Endodermal cell (in vitro differentiated cells): ENCODE data around the gene KLF7. TPM values are rescaled to one million over a fixed set of nuclear protein-coding genes. Genes with fewer than 3 reads are reported as not detected.

Source experiments
- DNase-seq: peaks from one replicate; pipeline ENCODE4 v3.0.0-alpha.2; 2017
- H3K27ac ChIP-seq: 2 replicates; pipeline ENCODE4 v1.5.1; 2013; ENCODE audit warnings: mild to moderate bottlenecking, low read depth, low read length, moderate library complexity
- H3K27me3 ChIP-seq: 2 replicates; pipeline ENCODE4 v1.6.1; 2013; ENCODE audit warnings: mild to moderate bottlenecking, low read length, moderate library complexity; ENCODE audit not compliant: insufficient read depth, control insufficient read depth, poor library complexity, severe bottlenecking
- H3K36me3 ChIP-seq: 2 replicates; pipeline ENCODE4 v1.7.0; 2013; ENCODE audit warnings: mild to moderate bottlenecking, low read length, moderate library complexity; ENCODE audit not compliant: control insufficient read depth, insufficient read depth
- H3K4me1 ChIP-seq: one replicate; pipeline ENCODE4 v1.7.0; 2013; ENCODE audit warnings: low read length; ENCODE audit not compliant: control insufficient read depth, insufficient read depth
- H3K4me3 ChIP-seq: 2 replicates; pipeline ENCODE4 v1.5.1; 2013; ENCODE audit warnings: mild to moderate bottlenecking, low read length, moderate library complexity
- H3K9ac ChIP-seq: 2 replicates; pipeline ENCODE4 v1.6.1; 2013; ENCODE audit warnings: mild to moderate bottlenecking, low read length, moderate library complexity; ENCODE audit not compliant: poor library complexity, severe bottlenecking; ENCODE audit errors: extremely low read depth
- H3K9me3 ChIP-seq: 2 replicates; pipeline ENCODE4 v1.6.1; 2013; ENCODE audit warnings: mild to moderate bottlenecking, low read length, moderate library complexity; ENCODE audit not compliant: control insufficient read depth
- H3K27ac Mint-ChIP-seq: 2 replicates; pipeline ENCODE4 v1.8.0; 2020; ENCODE audit warnings: mixed read lengths
- H3K27me3 Mint-ChIP-seq: 2 replicates; pipeline ENCODE4 v1.8.0; 2021; ENCODE audit warnings: mild to moderate bottlenecking, mixed read lengths; ENCODE audit not compliant: insufficient read depth
- H3K36me3 Mint-ChIP-seq: 2 replicates; pipeline ENCODE4 v1.8.0; 2020; ENCODE audit warnings: low read depth, mixed read lengths
- H3K4me1 Mint-ChIP-seq: 2 replicates; pipeline ENCODE4 v1.8.0; 2020; ENCODE audit warnings: mixed read lengths
- H3K4me3 Mint-ChIP-seq: 2 replicates; pipeline ENCODE4 v1.8.0; 2020; ENCODE audit warnings: mild to moderate bottlenecking, moderate library complexity, mixed read lengths
- H3K9me3 Mint-ChIP-seq: 2 replicates; pipeline ENCODE4 v1.8.0; 2020; ENCODE audit warnings: mild to moderate bottlenecking, mixed read lengths
- WGBS, 2 experiments: methylation state at CpG; one replicate each; pipeline versions ENCODE4 v1.1.5 to v1.1.7; 2013; ENCODE audit warnings: missing lambda C conversion rate in 2 of 2, mixed read lengths in 1 of 2; ENCODE audit not compliant: insufficient coverage in 1 of 2, insufficient read length in 1 of 2; 5-methylcytosine and 5-hydroxymethylcytosine counted together
- total RNA-seq, 2 donors: library from RNA; stranded (reverse); fragmentation: NEBNext Ultra II Directional in 1 of 2; extraction: Animal tissue kit (Norgen Biotek cat#: 25700) in 1 of 2; gene quantifications; 2 replicates in 1 of 2; 3 replicates in 1 of 2; pipeline ENCODE4 v1.2.1, GENCODE V29; 2021
- TF ChIP-seq, protein P1 (sequence below): fragments of 200-600 bp; sonication (generic); conservative IDR thresholded peaks from 2 replicates; pipeline ENCODE4 v1.5.0; 2021; ENCODE audit warnings: antibody characterized with exemption, mild to moderate bottlenecking

KLF7 gene
- total RNA-seq, 2 donors from 2014 or later, result 27.4 to 27.8 TPM

DNA sequence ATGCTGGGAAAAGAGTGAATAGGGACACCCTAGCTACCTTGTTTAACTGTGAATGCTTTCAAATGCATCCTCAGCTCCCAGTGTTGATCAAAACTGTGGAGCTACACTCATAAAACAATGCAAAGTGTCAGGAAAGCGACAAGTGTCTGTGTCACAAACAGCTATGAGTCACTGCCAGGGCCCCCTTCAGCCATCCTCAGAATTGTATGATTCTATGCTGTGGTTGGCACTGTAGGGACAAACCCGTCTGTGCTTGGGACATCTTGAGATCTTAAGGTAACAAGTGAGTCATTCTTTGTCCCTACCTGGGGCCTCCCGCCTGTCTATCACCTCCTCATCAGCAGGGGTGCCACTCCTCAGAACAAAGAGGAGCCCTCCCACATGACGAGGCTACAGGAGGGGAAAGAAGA, 42.4 kb downstream of the KLF7 start:
- Histone ChIP-seq H3K4me3 (no peak overlapping the region), H3K4me1 (peaks cover 22% of the 10 kb centered on the region), H3K9ac (no peak overlapping the region), H3K36me3 (peaks cover 74% of the 10 kb centered on the region), H3K27ac (no peak overlapping the region), H3K9me3 (peaks cover 22% of the 10 kb centered on the region), H3K27me3 (no peaks in the 10 kb centered on the region)
- Mint-ChIP-seq H3K9me3 (peaks cover 16% of the 10 kb centered on the region), H3K36me3 (peaks cover 42% of the 10 kb centered on the region), H3K27me3 (no peaks in the 10 kb centered on the region), H3K27ac (peak overlapping the region; percentile 89), H3K4me1 (peaks cover 53% of the 10 kb centered on the region), H3K4me3 (peak overlapping the region; percentile 8)
- TF ChIP-seq, protein P1, sequence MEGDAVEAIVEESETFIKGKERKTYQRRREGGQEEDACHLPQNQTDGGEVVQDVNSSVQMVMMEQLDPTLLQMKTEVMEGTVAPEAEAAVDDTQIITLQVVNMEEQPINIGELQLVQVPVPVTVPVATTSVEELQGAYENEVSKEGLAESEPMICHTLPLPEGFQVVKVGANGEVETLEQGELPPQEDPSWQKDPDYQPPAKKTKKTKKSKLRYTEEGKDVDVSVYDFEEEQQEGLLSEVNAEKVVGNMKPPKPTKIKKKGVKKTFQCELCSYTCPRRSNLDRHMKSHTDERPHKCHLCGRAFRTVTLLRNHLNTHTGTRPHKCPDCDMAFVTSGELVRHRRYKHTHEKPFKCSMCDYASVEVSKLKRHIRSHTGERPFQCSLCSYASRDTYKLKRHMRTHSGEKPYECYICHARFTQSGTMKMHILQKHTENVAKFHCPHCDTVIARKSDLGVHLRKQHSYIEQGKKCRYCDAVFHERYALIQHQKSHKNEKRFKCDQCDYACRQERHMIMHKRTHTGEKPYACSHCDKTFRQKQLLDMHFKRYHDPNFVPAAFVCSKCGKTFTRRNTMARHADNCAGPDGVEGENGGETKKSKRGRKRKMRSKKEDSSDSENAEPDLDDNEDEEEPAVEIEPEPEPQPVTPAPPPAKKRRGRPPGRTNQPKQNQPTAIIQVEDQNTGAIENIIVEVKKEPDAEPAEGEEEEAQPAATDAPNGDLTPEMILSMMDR, result no peak
- WGBS, 2 experiments, result 26 to 43% methylated on average over 3 to 4 of the region's 4 CpGs
- peak; percentile 95 for DNase-seq

DNA sequence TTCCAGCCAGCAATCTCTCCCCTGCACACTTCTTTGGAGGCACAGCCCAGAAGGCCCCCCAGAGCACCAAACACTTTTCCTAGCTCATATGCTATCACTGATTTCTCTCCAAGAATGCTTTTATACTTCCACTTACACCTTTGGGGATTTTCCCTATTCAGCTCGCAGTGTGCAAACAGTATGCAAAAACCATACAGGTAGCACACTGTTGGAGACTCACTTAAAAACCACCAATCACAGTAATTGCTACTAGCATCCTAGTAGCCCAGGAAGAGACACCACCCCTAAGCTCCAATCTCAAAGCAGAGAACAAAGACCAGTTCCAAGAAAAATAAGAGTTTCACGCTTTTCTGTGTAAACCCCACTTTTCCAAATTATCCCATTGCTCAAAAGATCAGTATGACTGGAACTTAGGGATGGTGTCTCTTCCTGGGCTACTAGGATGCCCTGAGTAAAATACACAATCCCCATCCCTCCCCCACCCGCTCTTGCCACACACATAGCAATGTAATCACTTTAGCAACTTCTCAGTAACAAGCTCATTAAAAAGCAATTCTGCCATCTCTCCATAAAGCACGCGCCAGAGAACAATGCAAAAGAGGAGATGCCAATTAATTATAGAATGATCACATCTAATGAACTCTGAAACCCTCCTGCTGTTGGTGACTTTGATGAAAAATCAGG, 43.0 kb downstream of the KLF7 start:
- Mint-ChIP-seq H3K36me3 (peaks cover 37% of the 10 kb centered on the region), H3K27ac (peak overlapping the region; percentile 89), H3K9me3 (peaks cover 10% of the 10 kb centered on the region), H3K4me1 (peaks cover 56% of the 10 kb centered on the region), H3K27me3 (no peaks in the 10 kb centered on the region), H3K4me3 (no peak overlapping the region)
- Histone ChIP-seq H3K9me3 (peaks cover 17% of the 10 kb centered on the region), H3K27me3 (no peaks in the 10 kb centered on the region), H3K4me1 (peaks cover 22% of the 10 kb centered on the region), H3K9ac (no peak overlapping the region), H3K36me3 (peaks cover 74% of the 10 kb centered on the region), H3K27ac (no peak overlapping the region), H3K4me3 (no peak overlapping the region)
- DNase-seq, result no peak
- TF ChIP-seq, protein P1, result no peak
- WGBS, 2 experiments, result 72 to 83% methylated on average over 1 to 5 of the region's 5 CpGs

DNA sequence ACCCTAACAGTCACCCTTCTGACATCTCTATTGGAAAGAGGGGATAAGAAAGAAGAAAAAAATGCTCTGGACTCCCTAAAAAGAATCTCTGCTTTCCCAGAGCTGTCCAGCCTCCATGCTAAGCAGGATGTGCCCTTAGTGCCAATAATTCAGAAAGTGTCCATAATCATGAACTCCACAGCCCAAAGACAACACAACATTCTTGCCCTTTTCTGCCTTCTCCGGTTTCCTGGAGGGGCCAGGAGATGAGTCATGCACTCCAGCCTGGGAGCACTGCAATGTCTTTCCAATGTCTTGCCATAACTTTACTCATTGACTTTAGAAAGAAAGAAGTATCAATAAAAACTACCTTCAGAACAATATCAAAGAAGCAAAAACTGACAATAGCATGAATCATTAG, 44.0 kb downstream of the KLF7 start:
- H3K9me3 ChIP-seq, result peaks cover 7% of the 10 kb centered on the region
- 73 to 100% methylated on average over 1 of the region's 1 CpG for WGBS, 2 experiments
- no peaks in the 10 kb centered on the region for H3K27me3 ChIP-seq
- H3K4me3 ChIP-seq, result no peak overlapping the region
- TF ChIP-seq, protein P1, result no peak
- no peak for DNase-seq
- H3K27ac Mint-ChIP-seq, result peak overlapping the region; percentile 89
- H3K27me3 Mint-ChIP-seq, result no peaks in the 10 kb centered on the region
- H3K9me3 Mint-ChIP-seq, result peaks cover 3% of the 10 kb centered on the region
- H3K4me1 Mint-ChIP-seq, result peaks cover 62% of the 10 kb centered on the region
- H3K36me3 Mint-ChIP-seq, result peaks cover 28% of the 10 kb centered on the region
- H3K27ac ChIP-seq, result no peak overlapping the region
- H3K36me3 ChIP-seq, result peaks cover 71% of the 10 kb centered on the region
- H3K4me1 ChIP-seq, result peaks cover 22% of the 10 kb centered on the region
- H3K4me3 Mint-ChIP-seq, result no peak overlapping the region
- H3K9ac ChIP-seq, result no peak overlapping the region
